HG02943 (cell line): ENCODE results near the gene GAB4.
"Not testable (repeated sequence)": the region's sequence is repeated elsewhere in the genome, so short reads cannot be mapped to it uniquely, and the experiment has no call there.

Experiments
- ATAC-seq: cut with Tn5 transposase; IDR thresholded peaks from one replicate; pipeline ENCODE4 v1.9.1; 2021; ENCODE audit warnings: mild to moderate bottlenecking, low read depth, moderate library complexity; ENCODE audit not compliant: unreplicated experiment

The GAB4 gene

GRCh38 chr22:16917144-16918003 is 90.6 kb downstream of the GAB4 start:
- no peak for ATAC-seq

GRCh38 chr22:16915701-16916100 is 92.3 kb downstream of the GAB4 start:
- no peak for ATAC-seq

- ATAC-seq, result not testable (repeated sequence)
Measured at GRCh38 chr22:16914911-16915310, 93.1 kb downstream of the GAB4 start.

GRCh38 chr22:16914006-16914405 is 94.0 kb downstream of the GAB4 start:
- no peak for ATAC-seq

GRCh38 chr22:16912281-16912680 is 95.7 kb downstream of the GAB4 start:
- ATAC-seq, result no peak
